Measurements from ENCODE around the gene TWIST1. TPM values are rescaled to one million over a fixed set of nuclear protein-coding genes. Genes with fewer than 3 reads are reported as not detected.

Gene TWIST1
- total RNA-seq, 1 experiment from 2014 or later: not detected

DNA sequence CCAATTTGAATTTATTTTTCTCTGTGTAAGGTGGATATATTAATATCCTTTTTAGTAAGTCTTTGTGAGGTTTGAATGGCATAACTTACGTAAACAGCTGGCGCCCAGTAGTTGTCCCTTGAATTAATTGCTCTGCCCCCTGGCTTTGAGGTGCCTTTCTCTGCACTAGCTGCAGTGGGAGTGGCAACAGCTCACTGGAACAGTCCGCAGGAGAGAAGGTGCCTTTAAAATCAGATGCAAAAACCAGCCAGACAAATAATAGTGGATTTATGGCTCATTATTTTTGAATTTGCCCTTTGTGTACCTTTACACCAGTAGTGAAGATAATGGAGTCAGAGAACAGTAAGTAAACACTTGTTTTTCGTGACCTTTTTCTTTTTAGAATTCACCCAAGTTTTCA lies 16.0 kb upstream of the TWIST1 start:
- no peak overlapping the region for H2BK20ac ChIP-seq (ENCODE audit: low read depth, low read length, poor library complexity, severe bottlenecking)
- Mint-ChIP-seq H3K36me3 (ENCODE audit: insufficient read depth in 1 of 3, low read depth in 3 of 3) (no peaks in the 10 kb centered on the region), H3K4me3 (no peak overlapping the region), H3K9me3 (no peaks in the 10 kb centered on the region), H3K27ac (no peak overlapping the region), H3K27me3 (ENCODE audit: low read depth) (peaks cover 20% of the 10 kb centered on the region), H3K4me1 (no peaks in the 10 kb centered on the region)
- no peak overlapping the region for H3K27ac ChIP-seq (ENCODE audit: insufficient read length, low read depth, low read length)
- no peaks in the 10 kb centered on the region for H4K20me1 ChIP-seq (ENCODE audit: control insufficient read depth, insufficient read depth, insufficient read length)
- H3K9me3 ChIP-seq (ENCODE audit: control insufficient read depth, low read depth, low read length): no peaks in the 10 kb centered on the region
- H2BK120ac ChIP-seq (ENCODE audit: low read depth, low read length, poor library complexity, severe bottlenecking): no peak overlapping the region
- H4K5ac ChIP-seq (ENCODE audit: insufficient read length, low read depth, low read length): no peak overlapping the region
- H3K23me2 ChIP-seq (ENCODE audit: insufficient read length, low read depth, low read length, poor library complexity, severe bottlenecking): no peaks in the 10 kb centered on the region
- H3K14ac ChIP-seq (ENCODE audit: insufficient read depth, low read length): no peak overlapping the region
- no peak for DNase-seq
- no peak overlapping the region for H3T11ph ChIP-seq (ENCODE audit: low read length)
- H3K9ac ChIP-seq (ENCODE audit: extremely low read depth, insufficient read length, low read length): no peak overlapping the region
- H4K8ac ChIP-seq (replicated peaks; ENCODE audit: insufficient read length, low read depth, low read length): no peak overlapping the region
- no CpG with 5 or more reads among the region's 4 CpGs for WGBS (ENCODE audit: extremely low coverage, insufficient read length, low lambda C conversion rate)
- no peak overlapping the region for H2AK5ac ChIP-seq (ENCODE audit: insufficient read length, low read length)
- H3K56ac ChIP-seq (ENCODE audit: insufficient read length, low read depth, low read length): no peak overlapping the region
- no peak overlapping the region for H2AFZ ChIP-seq (ENCODE audit: low read length)
- no peak overlapping the region for H4K91ac ChIP-seq (ENCODE audit: insufficient read length, low read depth, low read length)
- H3K27me3 ChIP-seq (ENCODE audit: insufficient read depth, low read length): no peaks in the 10 kb centered on the region
- TF ChIP-seq, protein P1, sequence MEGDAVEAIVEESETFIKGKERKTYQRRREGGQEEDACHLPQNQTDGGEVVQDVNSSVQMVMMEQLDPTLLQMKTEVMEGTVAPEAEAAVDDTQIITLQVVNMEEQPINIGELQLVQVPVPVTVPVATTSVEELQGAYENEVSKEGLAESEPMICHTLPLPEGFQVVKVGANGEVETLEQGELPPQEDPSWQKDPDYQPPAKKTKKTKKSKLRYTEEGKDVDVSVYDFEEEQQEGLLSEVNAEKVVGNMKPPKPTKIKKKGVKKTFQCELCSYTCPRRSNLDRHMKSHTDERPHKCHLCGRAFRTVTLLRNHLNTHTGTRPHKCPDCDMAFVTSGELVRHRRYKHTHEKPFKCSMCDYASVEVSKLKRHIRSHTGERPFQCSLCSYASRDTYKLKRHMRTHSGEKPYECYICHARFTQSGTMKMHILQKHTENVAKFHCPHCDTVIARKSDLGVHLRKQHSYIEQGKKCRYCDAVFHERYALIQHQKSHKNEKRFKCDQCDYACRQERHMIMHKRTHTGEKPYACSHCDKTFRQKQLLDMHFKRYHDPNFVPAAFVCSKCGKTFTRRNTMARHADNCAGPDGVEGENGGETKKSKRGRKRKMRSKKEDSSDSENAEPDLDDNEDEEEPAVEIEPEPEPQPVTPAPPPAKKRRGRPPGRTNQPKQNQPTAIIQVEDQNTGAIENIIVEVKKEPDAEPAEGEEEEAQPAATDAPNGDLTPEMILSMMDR (conservative IDR thresholded peaks at IDR 0.05): no peak; the same call in 2 of the 3 replicates
- H3K4me1 ChIP-seq (ENCODE audit: insufficient read depth, low read length): no peaks in the 10 kb centered on the region
- H3K79me2 ChIP-seq (ENCODE audit: insufficient read depth, low read length): no peaks in the 10 kb centered on the region
- no peaks in the 10 kb centered on the region for H3K79me1 ChIP-seq (ENCODE audit: insufficient read depth, low read depth, low read length, poor library complexity, severe bottlenecking)
- no peak overlapping the region for H3K4me2 ChIP-seq (ENCODE audit: insufficient read depth, insufficient read length, low read length)
- H2BK15ac ChIP-seq (ENCODE audit: low read depth, low read length): no peak overlapping the region
- no peak overlapping the region for H3K23ac ChIP-seq (ENCODE audit: insufficient read length, low read depth, low read length)
- H2BK5ac ChIP-seq (ENCODE audit: insufficient read length, low read length): no peak overlapping the region
- no peak overlapping the region for H3K4ac ChIP-seq (ENCODE audit: low read depth, low read length)
- H3K18ac ChIP-seq (ENCODE audit: insufficient read length, low read depth, low read length): no peak overlapping the region
- H2BK12ac ChIP-seq (ENCODE audit: insufficient read length, low read depth, low read length): no peak overlapping the region
